Bronchial epithelial cell (primary cell): ENCODE measurements around the gene ABCC8. TPM values are rescaled to one million over a fixed set of nuclear protein-coding genes. Genes with fewer than 3 reads are reported as not detected.
"Not testable (repeated sequence)": the region's sequence is repeated elsewhere in the genome, so short reads cannot be mapped to it uniquely, and the experiment has no call there.

Source experiments
- DNase-seq: peaks from one replicate; pipeline ENCODE4 v3.0.0-alpha.2; 2010; ENCODE audit warnings: low read depth
- FAIRE-seq: peaks from 2 replicates; lab custom pipeline; 2011; peaks lifted over from hg19 to GRCh38; lab: Jason Lieb, UNC
- H3K27me3 ChIP-seq: 2 replicates; pipeline ENCODE4 v1.5.1; 2011; ENCODE audit warnings: low read length; ENCODE audit not compliant: control insufficient read depth, insufficient read depth
- H3K36me3 ChIP-seq: 2 replicates; pipeline ENCODE4 v1.5.1; 2011; ENCODE audit warnings: low read length; ENCODE audit not compliant: control insufficient read depth, insufficient read depth
- H3K4me3 ChIP-seq: 2 replicates; pipeline ENCODE4 v1.5.1; 2011; ENCODE audit warnings: mild to moderate bottlenecking, low read depth, low read length, control low read depth
- total RNA-seq: library from RNA; depleted of rRNA; stranded (reverse); fragments of >200 nt; gene quantifications from 2 replicates; pipeline ENCODE4 v1.2.1, GENCODE V29; 2014
- TF ChIP-seq, protein P1 (sequence below): IDR thresholded peaks from 2 replicates; pipeline ENCODE4 v1.5.1; 2011; ENCODE audit warnings: mild to moderate bottlenecking, moderate library complexity, low read length, control low read depth, inconsistent platforms; ENCODE audit not compliant: insufficient read depth, severe bottlenecking

Gene ABCC8
- total RNA-seq, 1 donor from 2014 or later = not detected

GRCh38 chr11:17428261-17428660, 48.4 kb downstream of the ABCC8 start:
- no peak for DNase-seq
- FAIRE-seq = no peak
- Histone ChIP-seq H3K27me3 (no peaks in the 10 kb centered on the region), H3K36me3 (no peaks in the 10 kb centered on the region), H3K4me3 (no peak overlapping the region)
- TF ChIP-seq, protein P1, sequence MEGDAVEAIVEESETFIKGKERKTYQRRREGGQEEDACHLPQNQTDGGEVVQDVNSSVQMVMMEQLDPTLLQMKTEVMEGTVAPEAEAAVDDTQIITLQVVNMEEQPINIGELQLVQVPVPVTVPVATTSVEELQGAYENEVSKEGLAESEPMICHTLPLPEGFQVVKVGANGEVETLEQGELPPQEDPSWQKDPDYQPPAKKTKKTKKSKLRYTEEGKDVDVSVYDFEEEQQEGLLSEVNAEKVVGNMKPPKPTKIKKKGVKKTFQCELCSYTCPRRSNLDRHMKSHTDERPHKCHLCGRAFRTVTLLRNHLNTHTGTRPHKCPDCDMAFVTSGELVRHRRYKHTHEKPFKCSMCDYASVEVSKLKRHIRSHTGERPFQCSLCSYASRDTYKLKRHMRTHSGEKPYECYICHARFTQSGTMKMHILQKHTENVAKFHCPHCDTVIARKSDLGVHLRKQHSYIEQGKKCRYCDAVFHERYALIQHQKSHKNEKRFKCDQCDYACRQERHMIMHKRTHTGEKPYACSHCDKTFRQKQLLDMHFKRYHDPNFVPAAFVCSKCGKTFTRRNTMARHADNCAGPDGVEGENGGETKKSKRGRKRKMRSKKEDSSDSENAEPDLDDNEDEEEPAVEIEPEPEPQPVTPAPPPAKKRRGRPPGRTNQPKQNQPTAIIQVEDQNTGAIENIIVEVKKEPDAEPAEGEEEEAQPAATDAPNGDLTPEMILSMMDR = no peak

DNA sequence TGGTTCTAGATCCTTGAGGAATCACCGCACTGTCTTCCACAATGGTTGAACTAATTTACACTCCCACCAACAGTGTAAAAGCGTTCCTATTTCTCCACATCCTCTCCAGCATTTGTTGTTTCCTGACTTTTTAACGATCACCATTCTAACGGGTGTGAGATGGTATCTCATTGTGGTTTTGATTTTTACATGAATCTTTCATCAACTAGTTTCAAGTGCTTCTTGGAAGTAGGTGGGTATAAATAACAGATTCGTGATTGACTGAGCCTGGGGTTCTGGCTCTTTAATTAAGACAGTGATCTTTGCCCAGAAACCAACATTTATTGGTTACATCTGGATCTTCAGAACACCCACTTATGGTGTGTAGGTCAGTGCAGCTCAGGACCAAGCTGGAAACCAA, 50.4 kb downstream of the ABCC8 start:
- not testable (repeated sequence) for FAIRE-seq, H3K36me3 ChIP-seq, H3K4me3 ChIP-seq, H3K27me3 ChIP-seq, DNase-seq

GRCh38 chr11:17423533-17424310, 52.9 kb downstream of the ABCC8 start:
- DNase-seq = peak; percentile 7
- H3K4me3 ChIP-seq = no peak overlapping the region
- no peak for FAIRE-seq
- H3K36me3 ChIP-seq = no peaks in the 10 kb centered on the region
- peaks cover 6% of the 10 kb centered on the region for H3K27me3 ChIP-seq
- TF ChIP-seq, protein P1 = no peak

GRCh38 chr11:17421781-17422180, 54.9 kb downstream of the ABCC8 start:
- peaks cover 6% of the 10 kb centered on the region for H3K27me3 ChIP-seq
- H3K4me3 ChIP-seq = no peak overlapping the region
- FAIRE-seq = no peak

DNA sequence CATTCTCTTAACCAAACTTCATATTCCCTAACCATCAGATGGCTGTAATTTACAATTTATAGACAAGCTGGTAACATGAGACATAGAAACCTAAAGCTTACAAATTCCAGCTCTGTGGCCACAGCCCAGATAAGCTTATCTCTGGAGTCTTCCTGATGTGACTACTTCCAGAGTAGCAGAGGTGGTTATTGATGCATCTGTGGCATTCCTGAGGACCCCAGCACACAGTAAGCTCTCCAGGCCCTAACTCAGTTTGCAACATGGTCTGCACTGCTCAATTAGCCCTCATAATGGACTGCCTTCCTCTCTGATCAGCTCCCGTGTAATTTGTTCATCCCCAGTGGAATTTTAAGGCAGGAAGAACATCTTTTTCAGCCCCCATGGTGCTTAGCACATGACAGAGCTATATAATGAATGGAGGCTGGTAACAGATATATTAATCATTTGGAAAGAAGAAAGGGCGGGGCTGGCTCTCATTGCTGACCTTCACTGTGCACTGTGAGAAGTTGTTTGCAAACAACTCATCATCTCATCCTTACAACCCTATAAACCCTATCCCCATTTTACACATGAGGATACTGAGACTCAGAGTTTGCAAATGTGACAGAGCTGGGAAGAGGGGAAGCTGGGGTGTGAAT, 58.1 kb downstream of the ABCC8 start:
- FAIRE-seq (no peak), DNase-seq (no peak)
- Histone ChIP-seq H3K36me3 (no peaks in the 10 kb centered on the region), H3K4me3 (no peak overlapping the region), H3K27me3 (peaks cover 9% of the 10 kb centered on the region)
- TF ChIP-seq, protein P1 = no peak

More at GRCh38 chr11:17421781-17422180, 54.9 kb downstream of the ABCC8 start:
- no peaks in the 10 kb centered on the region for H3K36me3 ChIP-seq
- TF ChIP-seq, protein P1 = no peak
- DNase-seq = no peak

GRCh38 chr11:17416492-17416891, 60.2 kb downstream of the ABCC8 start:
- TF ChIP-seq, protein P1 = no peak
- FAIRE-seq = no peak
- H3K36me3 ChIP-seq = no peaks in the 10 kb centered on the region
- no peak for DNase-seq
- H3K4me3 ChIP-seq = no peak overlapping the region
- peaks cover 8% of the 10 kb centered on the region for H3K27me3 ChIP-seq
